NCI-H510A (cell line): ENCODE measurements around the gene GUK1.

Source experiments
- DNase-seq: peaks from one replicate; lab custom pipeline; 2025; lab: John Stamatoyannopoulos, UW

GUK1 gene, protein sequence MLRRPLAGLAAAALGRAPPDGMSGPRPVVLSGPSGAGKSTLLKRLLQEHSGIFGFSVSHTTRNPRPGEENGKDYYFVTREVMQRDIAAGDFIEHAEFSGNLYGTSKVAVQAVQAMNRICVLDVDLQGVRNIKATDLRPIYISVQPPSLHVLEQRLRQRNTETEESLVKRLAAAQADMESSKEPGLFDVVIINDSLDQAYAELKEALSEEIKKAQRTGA

DNA sequence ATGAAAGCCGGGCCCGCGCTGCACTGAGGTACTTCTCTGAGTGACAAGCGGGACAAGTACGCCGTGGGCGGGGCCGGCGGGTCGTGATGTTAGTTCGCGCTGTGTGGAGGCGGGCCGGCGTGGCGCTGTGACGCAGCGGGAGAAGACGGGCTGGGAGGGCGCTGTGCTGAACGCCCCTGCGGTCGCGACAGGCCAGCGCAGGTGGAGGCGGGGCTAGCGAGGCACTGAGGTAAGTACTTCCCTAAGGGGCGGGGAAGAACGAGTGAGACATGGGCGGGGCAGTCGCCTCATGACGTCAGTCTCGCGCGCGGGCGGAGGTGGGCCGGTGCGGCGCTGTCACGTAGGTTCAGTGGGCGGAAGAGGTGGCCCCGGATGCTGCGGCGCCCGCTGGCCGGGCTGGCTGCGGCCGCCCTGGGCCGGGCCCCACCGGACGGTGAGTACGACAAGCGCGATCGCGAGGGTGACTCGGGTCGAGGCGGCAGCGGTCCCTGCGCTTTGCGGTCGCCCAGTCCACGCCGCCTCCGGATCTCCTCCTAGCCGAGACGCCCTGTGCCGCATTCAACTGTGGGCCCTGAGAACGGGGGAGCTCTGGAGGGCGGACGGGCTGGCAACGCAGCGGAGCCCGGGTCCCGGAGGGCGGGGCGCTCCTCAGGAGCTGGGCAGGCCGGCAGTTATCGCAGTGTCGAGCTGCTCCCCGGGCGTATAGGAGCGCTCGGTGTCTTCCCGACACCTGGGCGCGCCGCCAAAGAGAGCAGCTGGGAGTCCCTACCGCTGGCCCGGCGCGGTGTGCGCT lies at the start of gene GUK1:
Gene GUK1 (plus strand): TSS at position 349 of the 793 bp plus-strand sequence. CDS start 24 bp downstream, at position 373.
- peak; percentile 98 for DNase-seq

DNA sequence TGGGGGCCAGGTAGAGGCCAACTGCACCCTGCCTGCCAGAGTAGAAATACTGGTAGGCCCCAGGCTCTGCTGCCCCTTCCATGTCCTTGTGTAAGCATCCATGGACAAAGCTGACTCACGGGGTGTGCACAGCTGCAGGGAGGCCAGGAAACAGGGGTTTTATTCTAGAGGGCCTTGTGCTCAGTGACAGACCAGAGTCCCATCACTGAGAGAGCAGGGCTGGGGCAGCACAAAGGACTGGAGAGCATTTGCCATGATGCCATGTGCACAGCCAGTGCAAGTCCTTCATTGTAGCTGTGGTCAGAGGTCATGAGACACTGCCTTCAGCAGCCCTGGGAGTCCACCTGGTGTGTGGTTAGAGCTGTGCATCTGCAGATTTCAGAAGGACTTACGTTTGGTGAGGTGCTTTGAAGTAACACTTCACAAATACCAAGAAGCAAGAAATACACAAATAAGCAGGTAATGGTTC lies 49.4 kb upstream of the GUK1 start:
- DNase-seq = no peak

DNA sequence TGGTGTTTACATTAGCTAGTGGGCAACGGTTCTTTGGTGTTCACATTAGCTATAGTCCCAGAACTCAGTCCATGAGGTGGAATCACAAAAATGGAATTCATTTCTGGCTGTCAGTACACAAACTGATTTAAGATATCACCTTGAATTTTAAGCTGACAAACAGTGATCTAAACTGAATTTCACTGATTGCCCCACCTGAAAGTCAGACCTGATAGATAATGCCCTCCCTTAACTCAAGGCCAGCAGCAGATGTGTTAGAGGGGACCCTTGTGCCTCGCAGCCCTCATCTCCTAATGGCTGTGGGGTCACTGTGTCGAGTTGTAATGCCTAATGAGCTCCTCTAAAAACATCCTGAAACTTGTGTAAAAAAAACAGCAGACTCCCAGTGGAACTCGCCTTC lies 49.0 kb upstream of the GUK1 start:
- no peak for DNase-seq

DNA sequence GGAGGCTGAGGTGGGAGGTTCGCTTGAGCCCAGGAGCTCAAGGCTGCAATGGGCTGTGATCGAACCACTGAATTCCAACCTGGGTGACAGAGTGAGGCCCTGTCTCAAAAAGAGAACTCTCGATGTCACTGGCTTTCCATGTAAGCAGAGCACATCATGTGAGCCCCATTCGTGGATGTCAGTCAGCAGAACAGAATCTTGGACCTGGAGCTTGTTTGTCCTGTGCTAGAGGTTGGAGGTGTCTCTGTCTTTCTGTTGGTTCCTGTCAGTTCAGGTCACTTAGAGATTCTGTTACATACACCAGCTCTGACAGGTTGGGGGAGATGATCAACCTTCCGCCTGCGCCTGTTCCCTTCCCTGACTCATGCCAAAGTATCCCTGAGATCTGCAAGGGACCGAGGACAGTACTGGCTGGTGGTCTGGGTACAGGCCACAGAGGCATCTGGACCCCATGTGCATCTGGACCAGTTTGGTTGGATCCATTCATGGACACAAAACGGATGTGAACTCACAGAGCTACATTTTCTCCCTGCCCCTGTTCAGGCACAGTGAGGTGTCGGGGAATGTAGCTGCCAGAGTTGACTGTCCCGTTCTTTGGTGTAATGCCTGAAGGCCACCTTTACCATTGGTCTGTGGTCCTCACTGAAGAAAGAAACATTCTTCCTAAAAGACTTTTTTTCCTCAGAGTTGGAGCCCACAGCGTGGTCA lies 47.6 kb upstream of the GUK1 start:
- no peak for DNase-seq

DNA sequence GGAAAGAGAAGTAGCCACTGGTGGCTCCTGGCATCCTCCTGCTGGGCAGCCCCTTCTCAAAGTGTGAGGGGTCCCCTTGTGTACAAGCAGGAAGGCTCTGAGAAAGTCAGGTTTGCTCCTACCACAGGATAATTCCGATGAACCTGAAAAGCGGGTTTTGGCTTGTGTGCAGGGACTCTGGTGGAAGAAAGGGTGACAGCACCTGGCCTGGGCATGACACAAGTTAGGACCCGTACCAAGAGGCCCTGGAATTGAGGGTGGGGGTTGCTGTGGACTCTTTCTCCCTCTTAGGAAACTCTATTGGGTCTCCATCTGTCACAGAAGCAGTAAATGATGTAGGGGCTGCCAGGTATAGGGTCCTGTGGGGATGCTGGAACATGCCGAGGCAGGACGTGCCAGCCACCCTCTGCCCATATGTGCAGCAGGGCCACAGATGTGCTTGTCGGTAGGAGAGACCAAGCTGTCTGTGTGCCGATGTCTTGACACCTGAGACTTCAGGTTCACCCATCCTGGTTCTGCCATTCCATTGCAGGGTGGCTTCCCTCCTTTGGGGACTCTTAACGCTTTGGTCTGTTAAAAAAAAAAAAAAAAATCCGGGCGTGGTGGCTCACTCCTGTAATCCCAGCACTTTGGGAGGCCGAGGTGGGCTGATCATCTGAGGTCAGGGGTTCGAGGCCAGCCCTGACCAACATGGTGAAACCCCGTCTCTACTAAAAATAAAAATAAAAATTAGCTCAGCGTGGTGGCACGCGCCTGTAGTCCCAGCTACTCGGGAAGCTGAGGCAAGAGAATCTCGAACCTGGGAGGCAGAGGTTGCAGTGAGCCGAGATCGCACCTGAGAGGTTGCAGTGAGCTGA lies 46.8 kb upstream of the GUK1 start:
- DNase-seq = no peak

DNA sequence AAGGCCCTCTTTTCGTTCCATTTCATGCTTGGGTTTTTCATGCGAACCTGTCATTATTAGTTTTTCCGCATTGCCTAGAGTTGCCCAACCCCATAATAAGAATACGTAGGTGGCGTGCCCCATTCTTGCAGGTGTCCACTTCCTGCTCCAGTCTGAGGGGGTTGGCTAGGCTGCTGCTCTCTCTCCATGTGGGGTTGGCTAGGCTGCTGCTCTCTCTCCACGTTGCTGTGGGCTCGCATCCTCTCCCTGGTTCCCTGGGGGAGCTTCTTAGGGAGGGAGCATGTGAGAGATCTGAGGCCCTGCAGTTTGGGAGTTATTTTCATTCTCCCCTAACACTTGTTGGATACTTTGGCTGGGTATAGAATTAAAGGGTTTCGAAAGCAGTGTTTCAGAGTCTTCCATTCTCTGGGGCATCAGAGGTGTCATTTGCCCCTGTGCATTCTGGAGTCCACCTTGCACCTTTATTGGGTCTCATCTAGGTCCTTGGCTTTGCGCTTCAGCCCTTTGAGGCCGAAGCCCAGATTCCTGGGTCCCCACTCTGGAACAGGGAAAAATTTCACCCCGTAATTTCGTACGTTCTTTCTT lies 45.6 kb upstream of the GUK1 start:
- no peak for DNase-seq

DNA sequence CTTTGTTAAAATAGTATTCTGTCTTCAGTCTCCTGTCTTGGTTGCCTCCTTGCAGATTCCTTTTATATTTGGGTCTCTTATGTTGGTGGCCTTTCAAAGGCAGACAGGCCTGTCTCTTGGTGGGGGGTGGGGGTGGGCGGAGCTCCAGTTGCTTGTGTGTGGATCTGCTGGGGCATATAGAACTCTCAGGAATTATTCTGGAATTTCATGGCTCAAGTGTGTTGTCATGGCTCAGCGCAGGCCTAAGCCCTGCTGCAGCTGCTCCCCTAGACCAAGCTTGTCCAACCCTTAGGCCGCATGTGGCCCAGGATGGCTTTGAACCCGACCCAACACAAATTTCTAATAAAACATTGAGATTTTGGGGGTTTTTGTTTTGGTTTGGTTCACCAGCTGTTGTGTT lies 44.9 kb upstream of the GUK1 start:
- no peak for DNase-seq

DNA sequence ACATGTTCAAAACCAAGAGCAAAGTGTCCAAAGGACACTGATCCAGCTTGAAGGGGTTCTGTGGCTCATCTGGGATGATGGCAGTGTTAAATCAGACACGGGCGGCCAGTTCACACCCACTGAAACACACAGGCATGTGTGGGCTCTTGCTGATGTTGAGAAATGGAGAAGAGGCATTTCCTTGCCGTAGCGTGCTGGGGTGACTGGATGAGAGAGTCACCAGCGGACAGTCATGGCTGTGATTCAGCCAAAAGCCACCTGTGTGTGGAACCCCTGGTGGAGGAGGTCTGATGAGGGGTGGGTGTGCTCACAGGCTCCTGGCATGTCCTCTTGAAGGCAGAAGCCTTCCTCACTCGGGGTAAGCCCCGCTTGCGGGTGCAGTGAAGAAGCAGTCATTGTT lies 44.1 kb upstream of the GUK1 start:
- DNase-seq = no peak

DNA sequence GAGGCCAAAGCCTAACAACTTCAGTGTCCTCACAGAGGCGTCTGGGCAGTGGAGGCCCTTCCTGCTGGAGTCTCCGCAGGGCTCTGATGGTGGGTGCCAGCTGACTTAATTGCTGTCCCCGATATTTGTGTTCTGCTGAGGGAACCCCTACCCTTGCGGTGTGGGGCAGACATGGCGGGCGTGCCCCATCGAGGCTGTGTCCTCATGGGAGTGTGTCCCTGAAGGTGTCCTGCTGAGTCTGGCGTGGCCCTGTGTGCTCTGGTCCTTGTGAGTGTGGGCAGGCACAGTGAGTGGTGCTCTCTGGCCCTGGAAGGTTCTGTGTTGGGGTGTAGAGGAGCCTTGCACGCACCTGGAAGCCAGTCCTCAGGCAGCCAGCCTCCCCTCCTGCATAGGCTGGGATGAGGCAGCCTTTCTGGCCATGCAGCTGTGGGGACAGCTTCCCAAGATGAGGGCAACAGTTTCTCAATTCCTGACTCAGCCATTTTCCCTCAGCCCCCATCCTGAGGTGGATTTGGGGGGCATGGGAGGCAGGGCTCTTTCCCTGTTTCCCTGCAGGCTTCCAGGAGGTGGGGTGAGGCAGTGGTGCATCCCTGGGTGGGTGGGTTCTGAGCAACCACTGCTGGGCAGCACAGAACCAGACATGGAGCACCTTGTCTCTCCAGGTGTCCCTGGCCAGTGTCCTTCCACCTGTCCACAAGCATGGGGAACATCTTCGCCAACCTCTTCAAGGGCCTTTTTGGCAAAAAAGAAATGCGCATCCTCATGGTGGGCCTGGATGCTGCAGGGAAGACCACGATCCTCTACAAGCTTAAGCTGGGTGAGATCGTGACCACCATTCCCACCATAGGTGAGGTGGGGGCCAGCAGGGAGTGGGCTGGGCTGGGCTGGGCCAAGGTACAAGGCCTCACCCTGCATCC lies 43.4 kb upstream of the GUK1 start:
- DNase-seq = no peak

DNA sequence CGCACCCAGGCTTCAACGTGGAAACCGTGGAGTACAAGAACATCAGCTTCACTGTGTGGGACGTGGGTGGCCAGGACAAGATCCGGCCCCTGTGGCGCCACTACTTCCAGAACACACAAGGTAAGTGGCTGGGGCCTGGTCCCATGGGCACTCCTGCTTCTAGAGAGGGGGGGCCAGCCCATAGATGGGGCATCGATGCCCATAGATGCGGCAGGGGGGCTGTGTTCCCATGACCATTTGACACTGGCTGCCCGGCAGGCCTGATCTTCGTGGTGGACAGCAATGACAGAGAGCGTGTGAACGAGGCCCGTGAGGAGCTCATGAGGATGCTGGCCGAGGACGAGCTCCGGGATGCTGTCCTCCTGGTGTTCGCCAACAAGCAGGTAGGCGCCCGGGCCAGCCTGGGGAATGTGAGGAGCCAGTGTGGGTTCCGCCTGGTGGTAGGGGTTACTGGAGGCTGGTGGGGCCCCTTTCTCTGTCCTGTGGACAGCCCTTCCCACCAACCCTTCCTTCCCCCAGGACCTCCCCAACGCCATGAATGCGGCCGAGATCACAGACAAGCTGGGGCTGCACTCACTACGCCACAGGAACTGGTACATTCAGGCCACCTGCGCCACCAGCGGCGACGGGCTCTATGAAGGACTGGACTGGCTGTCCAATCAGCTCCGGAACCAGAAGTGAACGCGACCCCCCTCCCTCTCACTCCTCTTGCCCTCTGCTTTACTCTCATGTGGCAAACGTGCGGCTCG lies 42.6 kb upstream of the GUK1 start:
- DNase-seq = no peak

DNA sequence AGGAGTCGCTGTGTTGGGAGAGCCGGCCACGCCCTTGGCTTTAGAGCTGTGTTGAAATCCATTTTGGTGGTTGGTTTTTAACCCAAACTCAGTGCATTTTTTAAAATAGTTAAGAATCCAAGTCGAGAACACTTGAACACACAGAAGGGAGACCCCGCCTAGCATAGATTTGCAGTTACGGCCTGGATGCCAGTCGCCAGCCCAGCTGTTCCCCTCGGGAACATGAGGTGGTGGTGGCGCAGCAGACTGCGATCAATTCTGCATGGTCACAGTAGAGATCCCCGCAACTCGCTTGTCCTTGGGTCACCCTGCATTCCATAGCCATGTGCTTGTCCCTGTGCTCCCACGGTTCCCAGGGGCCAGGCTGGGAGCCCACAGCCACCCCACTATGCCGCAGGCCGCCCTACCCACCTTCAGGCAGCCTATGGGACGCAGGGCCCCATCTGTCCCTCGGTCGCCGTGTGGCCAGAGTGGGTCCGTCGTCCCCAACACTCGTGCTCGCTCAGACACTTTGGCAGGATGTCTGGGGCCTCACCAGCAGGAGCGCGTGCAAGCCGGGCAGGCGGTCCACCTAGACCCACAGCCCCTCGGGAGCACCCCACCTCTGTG lies 41.7 kb upstream of the GUK1 start:
- DNase-seq = no peak

DNA sequence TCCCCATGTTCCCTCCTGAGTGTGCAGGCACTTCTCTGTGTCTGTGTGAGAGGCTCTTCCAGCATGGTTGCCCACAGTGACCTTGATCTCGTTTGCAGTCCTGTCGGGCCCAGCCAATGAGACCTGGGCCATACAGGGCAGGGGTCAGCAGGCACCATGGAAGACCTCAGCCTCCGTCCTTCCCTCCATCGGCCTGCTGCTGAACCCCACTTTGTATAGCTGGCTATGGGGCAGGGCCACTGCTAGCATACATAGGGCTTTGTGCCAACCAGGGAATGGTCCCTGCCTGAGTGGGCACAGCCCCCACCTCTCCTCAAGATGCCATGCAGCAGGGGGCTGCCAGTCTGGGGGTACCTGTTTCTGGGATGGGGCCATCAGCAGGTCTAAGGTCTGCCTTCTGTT lies 40.7 kb upstream of the GUK1 start:
- DNase-seq = no peak

DNA sequence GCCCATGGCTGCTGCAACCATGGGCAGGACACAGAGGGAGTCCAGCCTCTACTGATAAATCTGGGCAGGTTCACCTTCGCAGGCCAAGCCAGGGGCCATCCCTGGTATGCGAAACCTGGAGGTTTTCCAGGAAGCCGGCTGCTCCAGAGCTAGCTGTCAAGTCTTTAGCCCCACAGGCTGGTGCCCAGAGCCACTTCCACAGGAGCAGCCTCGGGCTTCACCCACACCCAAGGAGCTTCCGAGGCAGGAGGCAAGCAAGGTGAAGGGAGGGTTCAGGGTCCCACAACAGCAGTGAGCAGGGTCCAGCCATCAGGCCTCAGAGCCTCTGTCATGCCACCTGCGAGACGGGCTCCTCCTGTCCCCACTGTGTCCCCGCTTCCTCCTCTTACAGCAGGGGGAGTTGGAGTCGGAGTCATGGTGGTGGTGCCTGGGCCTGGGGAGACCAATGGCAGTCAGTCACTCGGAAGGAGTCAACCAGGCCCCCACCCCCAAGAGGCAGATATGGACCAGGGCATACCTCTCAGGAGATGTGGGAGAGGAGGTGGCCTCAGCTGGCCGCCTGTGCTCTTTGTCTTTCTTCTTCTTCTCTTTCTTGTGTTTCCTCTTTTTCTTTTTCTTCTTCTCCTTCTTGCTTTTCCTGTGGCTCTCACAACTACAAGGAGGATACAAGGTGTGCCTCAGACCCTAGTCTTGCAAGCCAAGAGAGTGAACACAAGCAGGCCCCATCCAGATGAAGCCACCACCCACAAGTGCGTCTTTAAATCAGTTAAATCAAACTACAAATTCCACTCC lies 39.1 kb upstream of the GUK1 start:
- no peak for DNase-seq

DNA sequence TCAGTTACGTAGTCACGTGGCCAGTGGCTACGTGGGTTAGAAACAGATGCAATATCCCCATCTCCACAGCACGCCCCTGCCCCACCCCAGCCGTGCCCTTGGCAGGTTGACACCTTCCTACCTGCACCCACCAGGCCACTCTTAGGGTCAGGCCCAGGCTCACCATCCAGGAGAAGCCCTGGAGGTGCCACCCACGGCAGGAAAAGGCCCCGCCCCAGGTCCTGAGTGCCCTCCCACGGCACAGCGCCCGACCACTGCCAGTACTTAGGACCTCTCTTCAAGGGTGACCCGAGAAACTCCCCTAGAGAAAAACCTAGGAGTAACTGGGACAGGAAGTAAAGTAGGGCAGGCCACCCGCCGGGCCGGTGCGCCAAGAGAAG lies 38.5 kb upstream of the GUK1 start:
- DNase-seq = no peak

DNA sequence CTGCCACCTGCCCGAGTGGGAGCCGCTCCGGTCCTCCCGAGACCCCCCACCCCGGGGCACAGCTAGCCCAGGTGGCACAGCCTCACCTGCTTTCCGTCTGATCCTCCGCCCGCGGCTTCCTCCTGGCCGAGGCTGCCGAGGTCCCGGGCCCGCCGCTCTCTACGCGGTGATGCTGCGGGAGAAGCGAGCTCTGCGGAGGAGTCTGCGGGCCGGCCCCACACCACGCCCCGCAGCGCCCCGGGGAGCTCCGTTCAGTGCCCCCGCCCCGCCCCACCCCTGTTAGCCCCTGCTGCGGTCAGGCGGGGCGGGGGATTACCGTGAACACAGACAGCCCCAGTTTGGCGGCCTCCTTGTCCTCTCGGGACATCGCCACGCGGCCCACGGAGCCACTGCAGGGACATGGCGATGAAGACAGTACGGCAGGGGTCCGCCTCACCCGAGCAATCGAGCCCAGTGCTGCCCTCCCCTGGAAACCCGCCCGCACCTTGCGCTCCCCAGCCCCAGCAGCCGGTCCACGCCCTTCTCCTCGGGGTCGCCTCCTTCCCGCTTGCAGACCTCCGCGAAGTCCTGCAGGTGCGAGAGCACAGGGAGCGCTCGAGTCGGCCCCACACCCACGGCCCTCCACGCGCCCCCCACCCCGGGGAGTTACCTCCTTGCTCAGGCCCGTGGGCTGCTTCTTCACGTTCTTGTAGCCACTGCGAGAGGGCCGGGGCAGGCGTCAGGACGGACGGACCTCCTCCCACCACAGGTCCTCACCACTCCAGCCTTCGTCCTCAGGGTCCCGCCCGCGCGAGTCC lies 37.9 kb upstream of the GUK1 start:
- no peak for DNase-seq

DNA sequence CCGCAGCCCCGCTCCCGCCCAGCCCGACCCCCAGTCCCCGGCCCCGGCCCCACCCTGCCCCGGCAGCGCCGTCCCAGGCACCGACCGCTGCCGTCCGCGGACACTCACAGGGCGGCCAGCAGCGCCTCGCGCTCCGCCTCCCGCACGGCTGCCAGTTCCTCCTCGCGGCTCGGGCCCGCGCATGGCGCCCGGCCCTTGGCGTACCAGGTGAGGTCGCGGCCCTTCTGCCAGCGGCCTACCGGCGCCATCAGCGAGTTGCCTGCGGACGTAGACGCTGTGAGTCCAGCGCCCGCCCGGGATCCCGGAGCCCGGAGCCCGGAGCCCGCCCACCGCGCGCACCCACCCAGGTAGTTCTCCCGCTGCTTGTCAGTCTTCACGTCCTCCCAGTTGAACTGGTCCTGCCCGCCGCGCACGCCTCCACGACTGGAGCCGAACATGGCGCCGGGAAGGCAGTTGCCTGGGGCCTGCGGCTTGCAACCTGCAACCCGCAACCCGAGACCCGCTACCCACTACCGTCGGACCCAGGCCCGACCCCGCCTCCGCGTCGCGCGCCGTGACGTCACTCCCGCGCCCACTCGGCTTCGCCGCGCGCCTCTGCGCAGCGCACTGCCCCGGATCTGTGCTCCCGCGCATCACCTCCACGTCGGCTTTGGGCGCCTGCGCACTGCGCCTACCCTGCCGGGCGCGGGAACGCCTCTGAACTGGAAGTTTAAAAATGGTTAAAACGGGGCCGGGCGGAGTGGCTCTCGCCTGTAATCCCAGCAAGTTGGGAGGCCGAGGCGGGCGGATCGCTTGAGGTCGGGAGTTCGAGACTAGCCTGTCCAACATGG lies 37.1 kb upstream of the GUK1 start, which contains the start of gene C1orf35:
Gene C1orf35 (minus strand): TSS at position 535 of the 830 bp plus-strand sequence. CDS start 98 bp downstream, at position 437.
- DNase-seq = peak; percentile 88
